GM12874 (cell line): ENCODE data around the gene TYRO3.

Experiments used
- CTCF ChIP-seq: IDR thresholded peaks from 2 replicates; pipeline ENCODE4 v1.5.1; 2011; ENCODE audit warnings: low read depth, mild to moderate bottlenecking, control low read depth, low read length, moderate library complexity; ENCODE audit not compliant: insufficient read depth

The TYRO3 gene

DNA sequence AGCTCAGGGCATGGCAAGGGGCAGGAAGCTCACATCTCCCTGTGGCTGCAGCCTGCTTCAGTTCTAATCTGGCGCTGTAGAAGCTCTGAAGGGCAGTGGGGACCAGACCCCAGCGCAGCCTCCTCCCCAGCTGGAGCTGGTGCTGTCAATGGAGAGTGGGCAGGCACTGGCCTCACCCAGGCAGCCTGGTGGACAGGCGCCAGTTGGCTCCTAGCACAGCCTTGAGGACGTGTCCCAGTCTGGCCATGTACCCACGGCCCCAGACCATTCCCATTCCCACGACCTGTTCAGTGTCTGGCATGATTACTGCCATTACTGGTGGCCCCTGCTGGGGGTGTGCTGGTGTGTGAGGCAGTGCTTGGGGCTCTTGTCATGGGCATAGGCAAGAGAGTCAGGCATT is 16.3 kb downstream of the TYRO3 start:
- no peak for TF ChIP-seq CTCF

- TF ChIP-seq CTCF, result no peak
These were observed 19.1 kb downstream of the TYRO3 start for GRCh38 chr15:41577863-41578735.

GRCh38 chr15:41578736-41579383 is 19.8 kb downstream of the TYRO3 start:
- TF ChIP-seq CTCF, result no peak

DNA sequence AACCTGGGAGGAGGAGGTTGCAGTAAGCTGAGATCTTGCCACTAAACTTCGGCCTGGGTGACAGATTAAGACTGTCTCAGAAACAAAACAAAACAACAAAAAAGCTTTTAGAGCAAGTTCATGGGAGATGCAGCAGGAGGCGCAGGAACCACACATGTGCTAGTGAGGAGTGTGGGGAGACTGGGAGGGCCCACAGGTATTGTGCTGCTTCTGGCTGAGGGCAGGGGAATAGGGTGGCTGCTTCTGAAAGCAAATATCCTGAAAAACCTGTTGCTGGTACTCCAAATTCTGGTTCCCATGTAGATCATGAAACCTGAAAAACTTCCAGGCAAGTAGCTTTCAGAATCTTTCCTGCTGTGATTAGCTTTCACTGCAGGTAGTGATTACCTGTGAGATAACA is 22.1 kb downstream of the TYRO3 start:
- 0 out of 2 replicates have a peak, but pooled peaks have one; percentile 6 for TF ChIP-seq CTCF

- TF ChIP-seq CTCF, result no peak
These were observed 24.8 kb downstream of the TYRO3 start for GRCh38 chr15:41583795-41584194.

DNA sequence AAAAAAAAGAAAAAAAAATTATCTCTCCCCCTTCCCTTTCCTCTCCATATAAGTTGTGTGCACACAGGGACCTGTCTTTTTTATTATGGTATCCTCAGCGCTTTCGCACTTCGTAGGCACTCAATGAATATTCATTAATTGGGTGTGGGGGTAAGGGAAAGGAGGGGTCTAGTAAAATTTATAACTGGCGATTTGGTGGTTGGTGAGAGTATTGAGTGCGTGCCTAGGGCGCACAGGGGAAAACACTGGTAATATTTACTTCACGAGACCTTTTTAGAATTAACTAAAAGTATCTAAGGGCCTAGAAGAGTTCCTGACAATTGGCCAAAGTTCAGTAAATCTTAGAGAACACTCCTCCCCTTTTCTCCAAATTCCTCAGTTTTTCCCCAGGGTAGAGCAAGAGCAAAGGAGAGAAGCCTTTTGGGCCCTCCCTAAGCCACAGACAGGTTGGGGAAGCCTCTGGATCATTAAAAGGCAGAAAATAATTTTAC is 25.7 kb downstream of the TYRO3 start:
- no peak for TF ChIP-seq CTCF
